GM19193 (cell line): ENCODE data around the gene MYO7B.

Experiments used
- POLR2A ChIP-seq: IDR thresholded peaks from 4 replicates; pipeline ENCODE4 v1.6.1; 2011; ENCODE audit not compliant: insufficient read depth, insufficient read length; ENCODE audit errors: extremely low read depth

Gene MYO7B

GRCh38 chr2:127652786-127653357, 117.4 kb downstream of the MYO7B start:
- TF ChIP-seq POLR2A = no peak

DNA sequence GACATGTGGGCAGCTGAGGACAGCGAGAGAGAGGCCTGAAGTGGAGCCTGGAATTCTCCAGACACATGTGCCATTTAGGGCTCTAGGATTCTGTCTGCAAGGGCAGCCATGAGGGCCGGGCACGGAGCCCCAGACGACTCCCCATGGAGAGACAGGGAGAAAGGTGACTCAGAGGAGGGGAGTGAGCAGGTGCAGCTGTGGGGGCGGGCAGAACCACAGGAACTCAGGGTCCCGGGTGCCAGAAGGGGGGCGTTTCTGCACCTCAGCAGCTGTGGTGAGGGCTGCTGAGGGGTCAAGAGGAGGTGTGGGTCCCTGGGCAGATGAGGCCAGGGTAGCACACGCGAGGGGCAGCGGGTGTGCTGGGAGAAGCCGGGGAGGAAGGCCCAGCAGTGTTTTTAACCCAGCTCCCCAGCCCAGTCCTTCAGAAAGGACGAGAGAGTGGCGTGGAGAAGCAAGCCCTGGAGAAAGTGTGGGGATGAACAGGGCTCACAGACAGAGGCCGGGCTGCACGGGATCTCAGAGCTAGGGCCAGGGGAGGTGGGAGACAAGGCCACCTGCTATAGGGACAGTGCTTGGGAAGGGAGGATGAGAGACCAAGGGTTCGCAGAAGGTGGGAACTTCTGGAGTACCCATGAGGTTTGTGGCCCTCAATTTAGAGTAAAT, 118.1 kb downstream of the MYO7B start:
- no peak for TF ChIP-seq POLR2A

- no peak for TF ChIP-seq POLR2A
These were observed 118.8 kb downstream of the MYO7B start for GRCh38 chr2:127654084-127654837.

DNA sequence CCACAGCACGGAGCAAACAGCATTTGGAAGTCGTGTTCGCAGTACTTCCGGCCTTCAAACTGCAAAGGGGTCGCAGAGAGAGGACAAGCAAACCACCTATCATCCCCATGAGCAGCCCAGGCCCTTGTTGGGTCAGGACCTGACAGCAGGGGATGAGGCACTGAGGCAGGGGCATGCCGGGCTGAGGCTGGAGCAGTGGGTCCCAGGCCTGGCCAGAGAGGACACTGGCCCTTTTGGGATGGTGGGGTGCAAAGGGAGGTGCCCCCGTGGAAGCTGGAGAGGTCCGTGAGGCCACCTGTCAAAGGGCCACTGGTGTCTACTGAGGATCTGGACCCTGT, 119.3 kb downstream of the MYO7B start:
- no peak for TF ChIP-seq POLR2A

GRCh38 chr2:127655209-127656073, 120.0 kb downstream of the MYO7B start:
- no peak for TF ChIP-seq POLR2A

- no peak for TF ChIP-seq POLR2A
These were observed 121.2 kb downstream of the MYO7B start for GRCh38 chr2:127656569-127657231.

- TF ChIP-seq POLR2A = no peak
These were observed 121.7 kb downstream of the MYO7B start for GRCh38 chr2:127657232-127657595.

GRCh38 chr2:127658146-127658545, 122.7 kb downstream of the MYO7B start:
- no peak for TF ChIP-seq POLR2A

- TF ChIP-seq POLR2A = no peak
These were observed 123.3 kb downstream of the MYO7B start for GRCh38 chr2:127658641-127659407.

- TF ChIP-seq POLR2A = no peak
These were observed 124.2 kb downstream of the MYO7B start for GRCh38 chr2:127659408-127660290.

GRCh38 chr2:127660291-127660578, 124.8 kb downstream of the MYO7B start:
- no peak for TF ChIP-seq POLR2A

DNA sequence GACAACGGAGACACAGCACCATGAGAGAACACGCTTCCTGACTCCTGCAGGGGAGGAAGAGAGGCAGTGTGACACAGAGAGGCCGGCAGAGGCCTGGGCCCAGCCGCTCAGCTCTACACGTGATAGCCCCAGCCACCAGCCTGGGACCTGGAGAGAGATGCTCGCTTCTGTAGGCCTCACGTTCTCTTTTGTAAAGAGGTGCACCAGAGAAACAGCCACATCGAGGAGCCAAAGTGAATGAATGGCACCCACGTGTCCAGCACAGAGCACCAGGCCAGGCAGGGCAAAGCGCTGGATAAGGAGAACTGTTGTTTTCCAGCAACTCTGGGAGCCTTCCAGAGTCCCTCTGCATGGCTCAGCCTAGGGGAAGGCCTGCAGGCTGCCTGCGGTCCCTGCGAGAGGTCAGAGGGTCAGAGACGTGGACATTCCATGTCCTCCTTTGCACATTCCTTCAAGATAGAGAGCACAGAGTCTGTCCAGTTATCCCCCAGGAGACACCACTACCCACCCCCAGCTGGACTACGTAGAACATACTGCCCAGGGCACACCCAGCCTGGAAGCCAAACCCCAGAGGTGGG, 125.7 kb downstream of the MYO7B start:
- no peak for TF ChIP-seq POLR2A

DNA sequence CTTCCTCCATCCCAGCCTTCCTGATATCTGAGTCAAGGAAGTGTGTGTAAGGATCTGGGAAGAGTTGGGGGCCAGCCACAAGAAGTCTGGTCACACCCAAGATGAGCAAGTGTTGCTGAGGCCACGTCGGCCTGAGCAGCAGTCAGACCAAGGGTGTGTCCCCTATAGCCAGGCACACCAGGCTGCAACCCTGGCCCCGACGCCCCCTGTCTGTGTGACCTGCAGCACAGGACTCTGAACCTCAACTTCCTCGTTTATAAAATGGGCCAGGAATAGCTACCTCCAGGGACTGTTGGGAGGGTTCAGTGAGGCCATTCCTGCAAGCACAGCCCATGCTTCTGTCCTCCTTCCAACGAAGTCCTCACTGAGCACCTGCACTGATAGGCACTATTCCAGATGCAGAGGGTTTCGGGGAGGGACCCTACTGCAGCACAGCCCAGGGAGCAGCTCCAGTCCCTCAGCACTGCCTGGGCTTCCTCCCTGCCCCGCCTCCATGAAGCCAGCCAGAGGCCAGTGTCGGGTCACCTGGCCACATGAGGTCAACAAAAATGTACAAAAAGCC, 126.5 kb downstream of the MYO7B start:
- TF ChIP-seq POLR2A = no peak
